C4-2B (cell line): ENCODE measurements around the gene DENND1A.

Experiments
- H3K27ac ChIP-seq: fragments of 450-650 bp; 2 replicates; pipeline ENCODE4 v1.5.1; 2017
- ZFX ChIP-seq: fragments of 450-650 bp; IDR thresholded peaks from 2 replicates; pipeline ENCODE4 v1.6.1; 2017
- TF ChIP-seq, protein P1 (sequence below): fragments of 450-650 bp; conservative IDR thresholded peaks from 2 replicates; pipeline ENCODE4 v1.5.1; 2017; ENCODE audit warnings: mild to moderate bottlenecking

DENND1A gene

DNA sequence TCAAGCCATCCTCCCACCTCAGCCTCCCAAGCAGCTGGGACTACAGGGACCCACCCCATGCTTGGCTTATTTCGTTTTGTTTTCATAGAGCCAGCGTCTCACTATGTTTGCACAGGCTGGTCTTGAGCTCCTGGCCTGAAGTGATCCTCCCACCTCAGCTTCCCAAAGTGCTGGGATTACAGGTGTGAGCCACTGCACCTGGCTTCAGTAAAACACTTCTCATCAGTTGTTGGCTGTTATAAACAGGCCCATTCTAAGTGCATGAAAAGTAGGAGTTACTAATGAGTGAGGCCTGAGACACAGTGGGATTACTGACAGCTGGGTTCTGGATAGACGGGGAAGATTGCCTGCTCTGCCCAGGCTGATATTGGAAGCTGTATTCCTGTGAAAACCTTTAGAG lies 570.4 kb downstream of the DENND1A start:
- TF ChIP-seq ZFX, result no peak
- TF ChIP-seq, protein P1, sequence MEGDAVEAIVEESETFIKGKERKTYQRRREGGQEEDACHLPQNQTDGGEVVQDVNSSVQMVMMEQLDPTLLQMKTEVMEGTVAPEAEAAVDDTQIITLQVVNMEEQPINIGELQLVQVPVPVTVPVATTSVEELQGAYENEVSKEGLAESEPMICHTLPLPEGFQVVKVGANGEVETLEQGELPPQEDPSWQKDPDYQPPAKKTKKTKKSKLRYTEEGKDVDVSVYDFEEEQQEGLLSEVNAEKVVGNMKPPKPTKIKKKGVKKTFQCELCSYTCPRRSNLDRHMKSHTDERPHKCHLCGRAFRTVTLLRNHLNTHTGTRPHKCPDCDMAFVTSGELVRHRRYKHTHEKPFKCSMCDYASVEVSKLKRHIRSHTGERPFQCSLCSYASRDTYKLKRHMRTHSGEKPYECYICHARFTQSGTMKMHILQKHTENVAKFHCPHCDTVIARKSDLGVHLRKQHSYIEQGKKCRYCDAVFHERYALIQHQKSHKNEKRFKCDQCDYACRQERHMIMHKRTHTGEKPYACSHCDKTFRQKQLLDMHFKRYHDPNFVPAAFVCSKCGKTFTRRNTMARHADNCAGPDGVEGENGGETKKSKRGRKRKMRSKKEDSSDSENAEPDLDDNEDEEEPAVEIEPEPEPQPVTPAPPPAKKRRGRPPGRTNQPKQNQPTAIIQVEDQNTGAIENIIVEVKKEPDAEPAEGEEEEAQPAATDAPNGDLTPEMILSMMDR, result no peak
- no peak overlapping the region for H3K27ac ChIP-seq

DNA sequence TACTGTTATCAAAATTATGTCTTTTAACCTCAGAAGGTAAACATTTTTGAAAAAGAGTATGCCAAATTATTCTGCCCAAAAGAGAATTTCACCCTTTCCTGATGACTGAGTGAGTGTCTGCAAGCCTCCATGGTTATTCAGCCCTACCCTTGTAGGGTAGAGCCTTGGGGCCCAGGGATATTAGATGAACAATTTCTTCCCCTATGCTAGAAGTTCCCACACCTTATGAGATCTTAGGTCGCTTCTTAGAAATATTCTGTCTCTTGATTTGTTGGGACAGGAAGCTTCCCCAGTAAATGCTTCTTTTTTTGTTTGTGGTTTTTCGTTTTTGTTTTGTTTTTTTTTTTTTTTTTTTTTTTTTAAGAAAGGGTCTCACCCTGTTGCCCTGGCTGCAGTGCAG lies 570.8 kb downstream of the DENND1A start:
- no peak overlapping the region for H3K27ac ChIP-seq
- no peak for TF ChIP-seq ZFX
- TF ChIP-seq, protein P1, result no peak

DNA sequence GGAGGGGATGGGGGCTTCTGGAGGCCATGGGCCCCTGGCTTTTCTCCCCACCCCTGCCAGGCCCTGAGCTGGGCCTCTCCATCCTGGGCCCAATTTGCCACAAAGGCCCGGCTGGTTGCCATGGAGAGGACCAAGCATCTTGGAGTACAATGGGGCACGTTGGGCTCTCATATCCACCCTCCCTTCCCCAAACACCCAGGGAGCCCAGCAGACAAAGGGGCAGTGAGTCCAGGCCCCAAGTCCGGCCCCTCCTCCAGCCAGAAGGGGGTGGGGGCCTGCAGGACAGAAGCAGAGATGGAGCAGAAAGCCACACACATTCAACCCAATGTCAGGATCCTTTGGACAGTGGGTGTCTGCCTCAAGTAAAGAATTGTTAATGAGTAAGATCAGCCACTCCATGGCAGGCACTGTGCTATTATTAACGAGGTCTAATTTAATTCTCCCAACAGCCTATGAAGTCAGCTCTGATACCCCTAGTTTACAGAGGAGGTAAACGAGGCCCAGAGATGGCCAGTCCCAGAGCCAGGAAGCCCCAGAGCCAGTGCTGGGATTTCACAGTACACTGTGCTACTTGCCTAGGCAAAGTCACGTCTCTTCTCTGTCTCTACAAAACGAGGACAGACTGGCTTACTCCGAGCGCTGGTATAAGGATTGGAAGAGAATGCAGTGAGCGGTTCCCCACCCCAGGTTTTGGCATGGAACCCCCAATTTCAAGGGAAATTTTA lies 571.6 kb downstream of the DENND1A start:
- TF ChIP-seq, protein P1, result no peak
- no peak for TF ChIP-seq ZFX
- H3K27ac ChIP-seq, result no peak overlapping the region

DNA sequence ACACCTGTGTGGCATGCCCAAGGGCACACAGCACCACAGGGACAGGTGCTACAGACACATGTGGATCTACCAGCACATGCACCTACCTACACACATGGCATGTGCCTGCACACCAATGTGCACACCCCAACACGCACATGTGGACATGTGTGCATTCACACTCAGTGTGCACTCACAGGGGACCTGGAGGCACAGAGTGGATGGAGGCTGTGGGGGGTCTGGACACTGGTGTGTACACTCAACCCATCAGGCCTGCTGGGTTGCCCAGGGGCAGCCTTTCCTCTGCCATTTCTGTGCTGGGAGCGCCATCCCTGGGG lies 572.2 kb downstream of the DENND1A start:
- H3K27ac ChIP-seq, result no peak overlapping the region
- no peak for TF ChIP-seq ZFX
- TF ChIP-seq, protein P1, result no peak

DNA sequence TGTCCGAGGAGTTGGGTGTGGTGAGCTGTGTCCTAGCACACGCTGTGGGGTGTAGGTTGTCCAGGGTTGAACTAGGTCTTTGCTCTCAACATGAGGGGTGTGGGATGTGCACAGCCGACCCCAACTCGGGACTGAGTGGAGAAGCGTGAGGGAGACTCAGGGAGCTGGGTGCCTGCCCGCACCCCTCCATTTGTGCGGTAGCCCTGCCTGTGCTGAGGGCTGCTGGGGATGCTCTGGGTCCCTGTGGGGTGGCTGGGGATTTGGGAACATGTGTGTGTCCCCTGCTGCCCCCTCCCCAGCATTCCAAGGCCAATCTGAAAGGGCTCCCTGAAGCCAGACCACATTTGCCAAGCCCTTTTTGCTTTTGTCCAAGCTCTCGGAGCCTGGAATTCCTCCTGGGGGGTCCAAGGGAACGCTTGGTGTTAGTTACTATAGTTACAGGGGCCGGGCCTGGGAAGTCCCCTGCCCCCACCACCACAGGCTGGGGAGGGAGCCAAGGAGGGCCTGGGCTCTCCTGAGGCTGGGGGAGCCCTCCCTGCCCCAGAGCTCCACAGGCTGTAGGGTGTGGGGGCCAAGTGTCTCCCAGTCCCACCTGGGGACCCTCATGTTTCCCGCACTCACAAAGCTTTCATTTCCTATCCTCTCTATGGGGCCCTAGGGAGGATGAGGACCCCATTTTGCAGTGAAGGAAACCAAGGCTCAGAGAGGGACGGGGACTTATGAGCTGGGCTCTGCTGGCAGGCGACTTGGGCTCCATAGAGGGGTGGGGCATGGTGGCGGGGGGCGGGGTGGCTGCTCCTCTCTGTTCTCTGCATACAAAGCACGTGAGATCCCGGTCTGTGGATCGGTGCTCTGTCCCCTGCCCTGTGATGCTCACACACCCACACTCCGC lies 572.8 kb downstream of the DENND1A start:
- TF ChIP-seq ZFX, result no peak
- TF ChIP-seq, protein P1, result no peak
- H3K27ac ChIP-seq, result no peak overlapping the region

DNA sequence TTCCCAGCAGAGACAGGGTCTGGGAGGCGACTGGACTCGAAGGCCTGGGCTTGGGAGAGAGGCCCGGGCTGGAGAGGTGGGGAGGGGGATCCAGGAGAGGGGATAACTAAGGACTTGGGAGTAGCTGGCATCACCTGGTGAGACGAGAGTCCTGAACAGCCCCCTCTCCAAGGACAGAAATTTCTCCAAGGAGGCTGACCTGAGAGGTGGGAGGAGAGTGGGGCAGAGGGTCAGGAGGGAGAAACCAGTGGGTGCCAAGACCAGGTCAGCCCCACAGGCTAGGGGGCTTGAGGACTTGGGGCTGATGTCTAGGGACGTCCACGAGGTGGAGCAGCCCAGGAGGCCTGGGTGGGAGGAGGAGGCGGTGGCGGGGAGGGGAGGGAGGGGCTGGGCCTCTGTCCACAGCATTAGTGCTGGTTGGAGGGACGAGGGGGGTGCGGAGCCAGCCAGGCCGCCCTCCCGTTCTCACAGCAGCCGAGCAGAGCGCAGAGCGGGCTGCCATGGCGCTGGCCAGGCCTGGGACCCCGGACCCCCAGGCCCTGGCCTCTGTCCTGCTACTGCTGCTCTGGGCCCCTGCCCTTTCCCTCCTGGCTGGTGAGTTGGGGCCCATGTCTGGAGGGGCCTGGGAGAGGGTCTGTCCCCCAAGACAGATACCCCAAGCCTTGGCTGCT lies 574.0 kb downstream of the DENND1A start, which contains the start of gene CRB2:
Gene CRB2 (plus strand): TSS at position 437 of the 671 bp plus-strand sequence. CDS start 64 bp downstream, at position 501.
- TF ChIP-seq, protein P1, result no peak
- no peak for TF ChIP-seq ZFX
- H3K27ac ChIP-seq, result no peak within 1 kb of the TSS
